Upper lobe of left lung (tissue), 4 donors: ENCODE data around the gene TICAM1.

Source experiments
- EP300 ChIP-seq, 4 donors: sonication (generic); formaldehyde crosslinking; IDR thresholded peaks; one replicate each; pipeline ENCODE4 v1.5.1; 2017; ENCODE audit warnings: antibody characterized with exemption in 4 of 4, control low read depth in 2 of 4
- POLR2A ChIP-seq, 4 donors: fragments of 450-650 bp; IDR thresholded peaks; one replicate each; pipeline ENCODE4 v1.5.1; 2016 to 2017; ENCODE audit warnings: antibody characterized with exemption in 4 of 4, mild to moderate bottlenecking in 2 of 4
- POLR2AphosphoS5 ChIP-seq, 2 donors: sonication (generic); formaldehyde crosslinking; IDR thresholded peaks; one replicate each; pipeline ENCODE4 v1.5.1; 2017; ENCODE audit warnings: antibody characterized with exemption in 2 of 2
- TF ChIP-seq, protein P1 (sequence below), 6 experiments: fragments of 450-650 bp in 4 of 6; fragments of 200-600 bp in 2 of 6; sonication (generic) in 2 of 6; IDR thresholded peaks; one replicate each; pipeline ENCODE4 v1.5.1; 2016 to 2019; ENCODE audit warnings: antibody characterized with exemption in 6 of 6

DNA sequence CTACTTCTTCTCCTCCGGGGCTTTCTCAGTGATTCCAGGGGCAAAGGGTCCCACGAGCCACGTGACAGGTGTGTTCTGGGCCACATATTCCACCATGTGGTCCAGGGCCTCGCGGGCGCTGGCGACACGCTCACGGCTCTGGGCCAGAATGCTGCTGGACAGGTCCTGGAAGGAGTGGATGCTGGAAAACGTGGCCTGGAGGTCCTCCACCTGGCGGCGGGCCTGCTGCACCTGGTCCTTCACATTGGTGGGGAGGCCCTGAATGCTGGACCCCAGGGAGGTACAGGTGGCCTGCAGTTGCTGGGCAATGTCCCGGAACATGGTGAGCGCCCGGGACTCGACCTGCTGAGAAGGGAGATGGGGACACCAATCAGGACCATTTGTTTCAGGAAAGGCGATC, 7.7 kb upstream of the TICAM1 start:
- TF ChIP-seq, protein P1, sequence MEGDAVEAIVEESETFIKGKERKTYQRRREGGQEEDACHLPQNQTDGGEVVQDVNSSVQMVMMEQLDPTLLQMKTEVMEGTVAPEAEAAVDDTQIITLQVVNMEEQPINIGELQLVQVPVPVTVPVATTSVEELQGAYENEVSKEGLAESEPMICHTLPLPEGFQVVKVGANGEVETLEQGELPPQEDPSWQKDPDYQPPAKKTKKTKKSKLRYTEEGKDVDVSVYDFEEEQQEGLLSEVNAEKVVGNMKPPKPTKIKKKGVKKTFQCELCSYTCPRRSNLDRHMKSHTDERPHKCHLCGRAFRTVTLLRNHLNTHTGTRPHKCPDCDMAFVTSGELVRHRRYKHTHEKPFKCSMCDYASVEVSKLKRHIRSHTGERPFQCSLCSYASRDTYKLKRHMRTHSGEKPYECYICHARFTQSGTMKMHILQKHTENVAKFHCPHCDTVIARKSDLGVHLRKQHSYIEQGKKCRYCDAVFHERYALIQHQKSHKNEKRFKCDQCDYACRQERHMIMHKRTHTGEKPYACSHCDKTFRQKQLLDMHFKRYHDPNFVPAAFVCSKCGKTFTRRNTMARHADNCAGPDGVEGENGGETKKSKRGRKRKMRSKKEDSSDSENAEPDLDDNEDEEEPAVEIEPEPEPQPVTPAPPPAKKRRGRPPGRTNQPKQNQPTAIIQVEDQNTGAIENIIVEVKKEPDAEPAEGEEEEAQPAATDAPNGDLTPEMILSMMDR (IDR thresholded peaks at IDR 0.05), result no peak
- no peak for TF ChIP-seq EP300 (IDR thresholded peaks at IDR 0.05)
- no peak for TF ChIP-seq POLR2A (IDR thresholded peaks at IDR 0.05)
- TF ChIP-seq POLR2AphosphoS5 (IDR thresholded peaks at IDR 0.05), result no peak
